Tibial nerve (tissue), 4 donors: Measurements from ENCODE around the gene BBS7.

Experiments used
- CTCF ChIP-seq, 5 experiments: fragments of 200-600 bp in 3 of 5; fragments of 450-650 bp in 2 of 5; sonication (generic) in 3 of 5; IDR thresholded peaks; one replicate each; pipeline ENCODE4 v1.5.1; 2016 to 2019; ENCODE audit warnings: antibody characterized with exemption in 5 of 5, mild to moderate bottlenecking in 3 of 5, moderate library complexity in 2 of 5
- EP300 ChIP-seq, 2 donors: sonication (generic); formaldehyde crosslinking; IDR thresholded peaks; one replicate each; pipeline ENCODE4 v1.6.1; 2017; ENCODE audit warnings: antibody characterized with exemption in 2 of 2, mild to moderate bottlenecking in 1 of 2
- POLR2A ChIP-seq, 2 donors: fragments of 450-650 bp; IDR thresholded peaks; one replicate each; pipeline ENCODE4 v1.6.1; 2017; ENCODE audit warnings: antibody characterized with exemption in 2 of 2, mild to moderate bottlenecking in 2 of 2, moderate library complexity in 2 of 2

DNA sequence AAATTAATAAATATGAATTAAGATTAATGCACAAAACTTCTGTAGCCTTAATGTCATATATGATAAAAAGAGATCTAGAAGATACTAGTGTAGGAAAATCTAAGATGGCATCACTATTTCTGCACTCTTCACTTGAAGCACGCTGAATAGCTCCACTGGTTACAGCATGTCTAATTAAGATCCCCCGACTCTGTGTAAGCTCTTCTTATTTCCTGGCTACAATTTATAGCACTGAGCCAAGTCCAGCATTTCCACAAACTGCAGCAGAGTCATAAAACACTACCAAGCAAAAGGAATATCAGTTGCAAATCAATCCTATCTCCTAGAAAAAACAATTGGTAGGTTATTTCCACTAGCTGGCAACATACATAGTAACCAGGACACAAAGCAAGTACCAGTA is 45.3 kb downstream of the BBS7 start:
- TF ChIP-seq CTCF (IDR thresholded peaks at IDR 0.05): no peak
- TF ChIP-seq EP300 (IDR thresholded peaks at IDR 0.05): no peak
- no peak for TF ChIP-seq POLR2A (IDR thresholded peaks at IDR 0.05)
